ENCODE measurements around the gene PYGM. TPM values are rescaled to one million over a fixed set of nuclear protein-coding genes. Genes with fewer than 3 reads are reported as not detected.

The PYGM gene
- total RNA-seq, 1 donor, result 0.36 TPM

DNA sequence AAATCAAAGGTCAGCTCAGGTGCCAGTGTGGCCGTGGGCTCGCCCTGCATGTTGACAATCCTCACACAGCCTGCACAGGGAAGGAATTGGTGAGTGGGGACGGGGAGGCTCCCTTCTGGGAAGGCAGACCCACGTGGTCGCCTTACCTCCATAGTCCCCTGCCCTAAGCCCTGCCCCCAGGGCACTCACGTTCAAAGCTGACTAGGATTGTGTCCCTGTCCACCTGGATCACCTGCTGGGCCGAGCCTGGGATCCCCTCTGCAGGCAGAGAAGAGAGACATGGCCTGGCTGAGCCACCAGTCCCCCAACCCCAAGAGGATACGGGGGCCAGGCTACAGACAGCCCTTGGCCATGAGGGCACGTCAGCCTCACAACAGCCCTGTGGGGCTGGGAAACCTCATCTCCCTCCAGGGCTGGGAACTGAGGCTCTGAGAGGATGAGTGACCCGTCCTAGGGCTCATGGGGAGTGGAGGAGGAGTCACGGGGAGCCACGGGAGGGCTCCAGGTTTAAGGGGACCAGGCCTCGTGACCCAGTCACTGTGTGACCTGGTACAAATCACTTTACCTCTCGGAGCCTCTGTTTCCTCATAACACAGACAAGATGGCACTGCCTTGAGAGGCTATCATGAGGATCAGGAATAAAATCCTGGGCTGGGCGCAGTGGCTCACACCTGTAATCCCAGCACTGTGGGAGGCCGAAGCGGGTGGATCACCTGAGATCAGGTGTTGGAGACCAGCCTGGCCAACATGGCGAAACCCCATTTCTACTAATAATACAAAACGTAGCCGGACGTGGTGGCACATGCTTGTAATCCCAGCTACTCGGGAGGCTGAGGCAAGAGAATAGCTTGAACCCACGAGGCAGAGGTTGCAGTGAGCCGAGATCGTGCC is 30.7 kb upstream of the PYGM start:
- H3K4me2 ChIP-seq (ENCODE audit: insufficient read depth, low read length), result no peak overlapping the region
- H2AFZ ChIP-seq (ENCODE audit: low read length), result no peak overlapping the region
- H3K79me2 ChIP-seq (ENCODE audit: insufficient read depth, low read length), result no peaks in the 10 kb centered on the region
- H3K4me1 ChIP-seq (ENCODE audit: insufficient read depth, low read length), result no peaks in the 10 kb centered on the region
- TF ChIP-seq, protein P1, sequence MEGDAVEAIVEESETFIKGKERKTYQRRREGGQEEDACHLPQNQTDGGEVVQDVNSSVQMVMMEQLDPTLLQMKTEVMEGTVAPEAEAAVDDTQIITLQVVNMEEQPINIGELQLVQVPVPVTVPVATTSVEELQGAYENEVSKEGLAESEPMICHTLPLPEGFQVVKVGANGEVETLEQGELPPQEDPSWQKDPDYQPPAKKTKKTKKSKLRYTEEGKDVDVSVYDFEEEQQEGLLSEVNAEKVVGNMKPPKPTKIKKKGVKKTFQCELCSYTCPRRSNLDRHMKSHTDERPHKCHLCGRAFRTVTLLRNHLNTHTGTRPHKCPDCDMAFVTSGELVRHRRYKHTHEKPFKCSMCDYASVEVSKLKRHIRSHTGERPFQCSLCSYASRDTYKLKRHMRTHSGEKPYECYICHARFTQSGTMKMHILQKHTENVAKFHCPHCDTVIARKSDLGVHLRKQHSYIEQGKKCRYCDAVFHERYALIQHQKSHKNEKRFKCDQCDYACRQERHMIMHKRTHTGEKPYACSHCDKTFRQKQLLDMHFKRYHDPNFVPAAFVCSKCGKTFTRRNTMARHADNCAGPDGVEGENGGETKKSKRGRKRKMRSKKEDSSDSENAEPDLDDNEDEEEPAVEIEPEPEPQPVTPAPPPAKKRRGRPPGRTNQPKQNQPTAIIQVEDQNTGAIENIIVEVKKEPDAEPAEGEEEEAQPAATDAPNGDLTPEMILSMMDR (IDR thresholded peaks at IDR 0.05; ENCODE audit: extremely low read depth, low read depth, low read length), result no peak
- no peaks in the 10 kb centered on the region for H3K27me3 ChIP-seq (ENCODE audit: insufficient read depth, low read length)
- no peaks in the 10 kb centered on the region for H3K9me3 ChIP-seq (ENCODE audit: low read depth, low read length)
- peak; percentile 52 for DNase-seq (ENCODE audit: insufficient read length, low spot score, missing footprints)
- no peak overlapping the region for H3K4me3 ChIP-seq (ENCODE audit: insufficient read depth, low read length)
- no peaks in the 10 kb centered on the region for H4K20me1 ChIP-seq (ENCODE audit: insufficient read depth, low read length)
- H3K36me3 ChIP-seq (ENCODE audit: insufficient read depth, low read length), result no peaks in the 10 kb centered on the region
- H3K27ac ChIP-seq (ENCODE audit: low read depth, low read length), result no peak overlapping the region

DNA sequence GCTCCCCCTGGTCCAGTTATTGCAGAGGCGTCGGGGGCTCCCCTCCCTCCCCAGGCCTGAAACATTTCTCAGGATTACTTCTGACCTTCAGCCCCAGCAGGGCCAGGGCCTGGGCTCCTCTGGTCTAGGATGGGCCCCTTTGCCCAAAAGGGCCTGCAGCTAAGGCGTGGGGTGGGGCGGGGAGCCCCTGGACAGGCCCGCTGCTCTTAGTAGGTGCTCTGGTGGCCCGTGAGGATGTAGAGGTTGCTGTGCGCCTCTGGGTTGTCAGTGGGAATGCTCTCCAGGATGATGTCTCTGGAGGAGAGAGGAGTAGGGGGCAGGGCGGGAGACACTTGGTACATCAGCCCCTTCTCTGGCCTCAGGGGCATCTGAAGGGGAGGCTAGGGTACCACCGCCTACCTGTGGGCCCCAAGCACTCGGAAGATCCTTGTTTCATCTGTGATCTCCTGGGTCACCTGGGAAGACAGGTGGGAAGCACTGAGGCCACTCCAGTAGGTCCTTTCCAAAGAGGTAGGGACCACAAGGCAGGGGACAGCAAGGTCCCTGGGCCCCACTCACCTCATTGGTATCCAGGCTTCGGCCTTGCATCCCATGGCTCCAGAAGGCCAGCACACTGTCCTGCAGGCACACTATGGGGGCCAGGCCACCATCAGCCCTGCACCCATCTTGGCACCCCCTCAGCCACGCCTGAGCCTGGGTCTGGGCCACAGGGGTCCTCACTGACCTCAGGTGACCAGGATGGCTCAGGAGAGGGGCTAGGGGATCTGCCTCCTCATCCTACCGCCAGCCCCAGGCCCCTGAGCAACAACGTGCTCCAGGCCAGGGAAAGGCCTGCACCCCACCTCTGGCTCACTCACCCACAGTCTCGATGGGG is 29.8 kb upstream of the PYGM start:
- Histone ChIP-seq H3K27me3 (ENCODE audit: insufficient read depth, low read length) (no peaks in the 10 kb centered on the region), H2AFZ (ENCODE audit: low read length) (no peak overlapping the region), H3K4me1 (ENCODE audit: insufficient read depth, low read length) (no peaks in the 10 kb centered on the region), H3K27ac (ENCODE audit: low read depth, low read length) (no peak overlapping the region), H3K4me2 (ENCODE audit: insufficient read depth, low read length) (no peak overlapping the region), H4K20me1 (ENCODE audit: insufficient read depth, low read length) (no peaks in the 10 kb centered on the region), H3K36me3 (ENCODE audit: insufficient read depth, low read length) (no peaks in the 10 kb centered on the region), H3K79me2 (ENCODE audit: insufficient read depth, low read length) (no peaks in the 10 kb centered on the region), H3K9me3 (ENCODE audit: low read depth, low read length) (no peaks in the 10 kb centered on the region), H3K4me3 (ENCODE audit: insufficient read depth, low read length) (no peak overlapping the region)
- TF ChIP-seq, protein P1 (IDR thresholded peaks at IDR 0.05; ENCODE audit: extremely low read depth, low read depth, low read length), result no peak
- DNase-seq (ENCODE audit: insufficient read length, low spot score, missing footprints), result peak; percentile 29

GRCh38 chr11:64788321-64789215 is 28.8 kb upstream of the PYGM start:
- Histone ChIP-seq H3K4me1 (ENCODE audit: insufficient read depth, low read length) (no peaks in the 10 kb centered on the region), H3K4me2 (ENCODE audit: insufficient read depth, low read length) (no peak overlapping the region), H3K79me2 (ENCODE audit: insufficient read depth, low read length) (no peaks in the 10 kb centered on the region), H2AFZ (ENCODE audit: low read length) (no peak overlapping the region), H3K4me3 (ENCODE audit: insufficient read depth, low read length) (no peak overlapping the region), H3K36me3 (ENCODE audit: insufficient read depth, low read length) (no peaks in the 10 kb centered on the region), H3K27me3 (ENCODE audit: insufficient read depth, low read length) (no peaks in the 10 kb centered on the region), H3K27ac (ENCODE audit: low read depth, low read length) (no peak overlapping the region), H3K9me3 (ENCODE audit: low read depth, low read length) (no peaks in the 10 kb centered on the region), H4K20me1 (ENCODE audit: insufficient read depth, low read length) (no peaks in the 10 kb centered on the region)
- TF ChIP-seq, protein P1 (IDR thresholded peaks at IDR 0.05; ENCODE audit: extremely low read depth, low read depth, low read length), result no peak
- peak; percentile 65 for DNase-seq (ENCODE audit: insufficient read length, low spot score, missing footprints)
